Testis (tissue), 2 donors: Measurements from ENCODE around the gene DDX11.
A peak's percentile ranks its signal among the peaks of the same experiment; 100 is the strongest.
"Not testable (repeated sequence)": the region's sequence is repeated elsewhere in the genome, so short reads cannot be mapped to it uniquely, and the experiment has no call there.

ENCODE experiments used
- POLR2A ChIP-seq: fragments of 450-650 bp; IDR thresholded peaks from one replicate; pipeline ENCODE4 v1.6.1; 2017; ENCODE audit warnings: antibody characterized with exemption, mild to moderate bottlenecking, moderate library complexity
- TF ChIP-seq, protein P1 (sequence below), 3 experiments: fragments of 450-650 bp in 2 of 3; fragments of 200-600 bp in 1 of 3; sonication (generic) in 1 of 3; IDR thresholded peaks; one replicate each; pipeline ENCODE4 v1.5.1; 2016 to 2019; ENCODE audit warnings: antibody characterized with exemption in 3 of 3, mild to moderate bottlenecking in 2 of 3, moderate library complexity in 1 of 3

DNA sequence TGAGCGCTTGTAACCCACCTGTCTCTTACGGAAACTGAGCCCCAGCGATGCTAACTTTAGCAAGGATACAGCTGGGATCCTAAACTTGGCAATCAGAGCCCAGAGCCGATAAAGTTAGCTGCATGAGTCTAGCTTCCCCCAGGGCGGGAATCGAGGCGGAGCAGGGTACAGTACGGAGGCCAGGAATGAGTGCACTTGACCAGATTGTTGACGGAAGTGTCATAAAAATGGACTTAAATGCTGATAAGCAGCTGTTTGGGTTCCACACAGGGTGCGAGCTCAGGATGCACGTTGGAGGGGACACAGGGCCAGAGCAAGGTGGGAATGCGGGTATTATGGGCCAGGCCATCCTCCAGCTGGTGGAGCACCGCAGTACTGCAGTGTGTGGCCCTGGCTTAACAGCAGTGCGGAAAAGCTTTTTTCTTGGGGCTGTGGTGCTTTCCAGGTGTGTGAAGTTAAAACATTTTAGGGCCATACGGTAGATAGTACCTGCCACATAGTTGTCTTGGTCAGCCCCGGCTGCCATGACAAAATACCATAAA is 744 bp downstream of the DDX11 start:
- TF ChIP-seq, protein P1, sequence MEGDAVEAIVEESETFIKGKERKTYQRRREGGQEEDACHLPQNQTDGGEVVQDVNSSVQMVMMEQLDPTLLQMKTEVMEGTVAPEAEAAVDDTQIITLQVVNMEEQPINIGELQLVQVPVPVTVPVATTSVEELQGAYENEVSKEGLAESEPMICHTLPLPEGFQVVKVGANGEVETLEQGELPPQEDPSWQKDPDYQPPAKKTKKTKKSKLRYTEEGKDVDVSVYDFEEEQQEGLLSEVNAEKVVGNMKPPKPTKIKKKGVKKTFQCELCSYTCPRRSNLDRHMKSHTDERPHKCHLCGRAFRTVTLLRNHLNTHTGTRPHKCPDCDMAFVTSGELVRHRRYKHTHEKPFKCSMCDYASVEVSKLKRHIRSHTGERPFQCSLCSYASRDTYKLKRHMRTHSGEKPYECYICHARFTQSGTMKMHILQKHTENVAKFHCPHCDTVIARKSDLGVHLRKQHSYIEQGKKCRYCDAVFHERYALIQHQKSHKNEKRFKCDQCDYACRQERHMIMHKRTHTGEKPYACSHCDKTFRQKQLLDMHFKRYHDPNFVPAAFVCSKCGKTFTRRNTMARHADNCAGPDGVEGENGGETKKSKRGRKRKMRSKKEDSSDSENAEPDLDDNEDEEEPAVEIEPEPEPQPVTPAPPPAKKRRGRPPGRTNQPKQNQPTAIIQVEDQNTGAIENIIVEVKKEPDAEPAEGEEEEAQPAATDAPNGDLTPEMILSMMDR (IDR thresholded peaks at IDR 0.05), result peak in 1 of 3 experiments; percentile 26
- not testable (repeated sequence) for TF ChIP-seq POLR2A
